ENCODE measurements around the gene MGST1.

MGST1 gene, protein sequence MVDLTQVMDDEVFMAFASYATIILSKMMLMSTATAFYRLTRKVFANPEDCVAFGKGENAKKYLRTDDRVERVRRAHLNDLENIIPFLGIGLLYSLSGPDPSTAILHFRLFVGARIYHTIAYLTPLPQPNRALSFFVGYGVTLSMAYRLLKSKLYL

DNA sequence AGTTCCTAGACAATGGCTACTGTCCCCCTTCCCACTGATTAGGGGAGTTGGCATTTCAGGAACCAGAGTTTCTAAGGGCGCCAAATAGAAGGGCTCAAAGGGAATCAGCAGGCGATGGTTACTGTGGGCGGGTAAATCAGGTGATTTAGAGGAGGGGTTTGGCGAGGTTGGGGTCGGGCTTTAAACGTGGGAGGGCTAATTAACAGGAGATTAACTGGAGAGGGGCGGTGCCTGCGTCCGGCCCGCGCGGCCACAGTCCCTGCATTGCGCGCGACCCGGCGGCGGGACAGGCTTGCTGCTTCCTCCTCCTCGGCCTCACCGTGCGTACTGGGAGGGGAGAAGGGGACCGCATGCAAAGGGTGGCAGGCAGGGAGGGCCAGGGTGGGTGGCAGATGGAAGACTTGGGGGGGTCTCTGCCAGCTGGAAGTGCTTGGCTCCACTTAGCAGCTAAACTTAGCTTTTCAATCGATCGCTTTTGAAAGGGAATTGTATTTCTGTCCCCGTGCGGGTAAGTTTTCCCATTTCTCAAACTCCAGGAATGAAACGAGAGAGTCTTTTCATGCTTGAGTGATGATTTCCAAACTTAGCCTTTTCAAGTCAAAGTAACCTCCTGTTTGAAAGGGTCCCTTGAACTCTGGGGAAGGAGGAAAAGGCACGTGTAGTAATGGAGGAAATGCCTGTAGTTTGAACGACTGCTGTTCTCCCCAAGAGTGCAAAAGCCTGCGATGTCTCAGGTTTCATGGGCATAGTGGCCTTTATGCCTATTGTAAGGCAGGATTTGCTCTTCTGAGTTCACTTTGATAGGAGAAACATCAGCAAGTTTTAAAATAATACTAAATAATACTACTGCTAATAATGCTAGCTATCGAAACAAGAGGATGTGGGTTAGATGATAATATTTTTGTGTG, at the start of gene MGST1:
Gene MGST1, plus strand, starts transcription at position 255 of the 908 bp plus-strand sequence. CDS start 6,608 bp downstream, outside the sequence.
- H3K4me3 ChIP-seq (ENCODE audit: low read depth, low read length), result peak within 1 kb of the TSS; percentile 84
- TF ChIP-seq, protein P1, sequence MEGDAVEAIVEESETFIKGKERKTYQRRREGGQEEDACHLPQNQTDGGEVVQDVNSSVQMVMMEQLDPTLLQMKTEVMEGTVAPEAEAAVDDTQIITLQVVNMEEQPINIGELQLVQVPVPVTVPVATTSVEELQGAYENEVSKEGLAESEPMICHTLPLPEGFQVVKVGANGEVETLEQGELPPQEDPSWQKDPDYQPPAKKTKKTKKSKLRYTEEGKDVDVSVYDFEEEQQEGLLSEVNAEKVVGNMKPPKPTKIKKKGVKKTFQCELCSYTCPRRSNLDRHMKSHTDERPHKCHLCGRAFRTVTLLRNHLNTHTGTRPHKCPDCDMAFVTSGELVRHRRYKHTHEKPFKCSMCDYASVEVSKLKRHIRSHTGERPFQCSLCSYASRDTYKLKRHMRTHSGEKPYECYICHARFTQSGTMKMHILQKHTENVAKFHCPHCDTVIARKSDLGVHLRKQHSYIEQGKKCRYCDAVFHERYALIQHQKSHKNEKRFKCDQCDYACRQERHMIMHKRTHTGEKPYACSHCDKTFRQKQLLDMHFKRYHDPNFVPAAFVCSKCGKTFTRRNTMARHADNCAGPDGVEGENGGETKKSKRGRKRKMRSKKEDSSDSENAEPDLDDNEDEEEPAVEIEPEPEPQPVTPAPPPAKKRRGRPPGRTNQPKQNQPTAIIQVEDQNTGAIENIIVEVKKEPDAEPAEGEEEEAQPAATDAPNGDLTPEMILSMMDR (IDR thresholded peaks at IDR 0.05; ENCODE audit: low read depth, low read length), result no peak

DNA sequence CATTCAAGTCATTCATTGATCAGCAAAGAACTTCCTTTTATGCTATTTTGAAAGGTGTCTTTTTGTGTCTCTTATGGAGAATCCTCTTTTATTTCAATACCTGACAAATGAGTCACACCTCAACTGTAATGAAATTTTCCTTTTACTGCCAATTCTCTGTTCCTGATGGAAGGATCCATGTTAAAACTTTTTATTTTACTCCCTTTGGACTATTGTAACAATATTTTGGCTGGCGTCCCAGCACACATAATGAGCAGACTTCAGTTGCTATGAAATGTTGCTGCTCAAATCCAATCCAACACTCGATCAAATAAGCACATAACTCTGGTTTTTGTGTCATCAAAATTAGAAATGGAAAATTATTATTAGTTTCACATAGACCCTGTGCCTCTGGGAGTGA, 48.0 kb upstream of the MGST1 start:
- H3K4me3 ChIP-seq (ENCODE audit: low read depth, low read length), result no peak overlapping the region
- TF ChIP-seq, protein P1 (IDR thresholded peaks at IDR 0.05; ENCODE audit: low read depth, low read length), result no peak

DNA sequence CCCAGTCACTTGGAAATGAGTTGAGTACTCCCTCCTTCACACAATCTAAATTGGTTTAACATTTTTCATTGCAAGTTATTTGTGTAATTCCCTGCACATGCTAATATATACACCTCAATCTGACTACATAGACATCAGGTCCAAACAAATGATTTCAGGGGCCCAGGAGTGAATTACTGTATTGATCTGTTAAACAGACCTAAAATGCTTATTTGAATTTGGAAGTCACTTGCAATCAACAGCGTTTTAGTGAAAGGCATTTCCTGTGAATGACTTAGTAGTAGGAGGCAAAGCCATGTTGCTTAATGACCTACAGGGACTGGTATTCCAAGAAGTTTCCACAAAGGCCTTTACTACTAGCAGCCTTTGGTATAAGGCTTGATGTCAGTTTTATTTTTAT, 47.3 kb upstream of the MGST1 start:
- TF ChIP-seq, protein P1 (IDR thresholded peaks at IDR 0.05; ENCODE audit: low read depth, low read length), result no peak
- no peak overlapping the region for H3K4me3 ChIP-seq (ENCODE audit: low read depth, low read length)

DNA sequence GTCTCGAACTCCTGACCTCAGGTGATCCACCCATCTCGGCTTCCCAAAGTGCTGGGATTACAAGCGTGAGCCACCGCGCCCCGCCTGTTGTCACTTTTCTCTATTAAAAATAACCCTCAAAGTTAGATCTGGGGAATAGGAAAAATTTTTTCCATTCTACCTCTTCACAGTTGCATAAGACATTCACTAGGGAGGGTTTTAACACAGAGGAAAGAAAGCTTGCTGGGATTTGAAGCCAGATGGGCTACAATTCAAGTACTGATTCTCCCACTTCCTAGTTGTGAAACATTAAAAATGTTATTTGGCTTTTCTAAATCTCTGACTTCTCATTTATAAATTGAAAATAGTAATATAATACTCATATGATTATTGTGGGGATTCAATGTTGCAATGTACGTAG, 46.7 kb upstream of the MGST1 start:
- TF ChIP-seq, protein P1 (IDR thresholded peaks at IDR 0.05; ENCODE audit: low read depth, low read length), result no peak
- no peak overlapping the region for H3K4me3 ChIP-seq (ENCODE audit: low read depth, low read length)

DNA sequence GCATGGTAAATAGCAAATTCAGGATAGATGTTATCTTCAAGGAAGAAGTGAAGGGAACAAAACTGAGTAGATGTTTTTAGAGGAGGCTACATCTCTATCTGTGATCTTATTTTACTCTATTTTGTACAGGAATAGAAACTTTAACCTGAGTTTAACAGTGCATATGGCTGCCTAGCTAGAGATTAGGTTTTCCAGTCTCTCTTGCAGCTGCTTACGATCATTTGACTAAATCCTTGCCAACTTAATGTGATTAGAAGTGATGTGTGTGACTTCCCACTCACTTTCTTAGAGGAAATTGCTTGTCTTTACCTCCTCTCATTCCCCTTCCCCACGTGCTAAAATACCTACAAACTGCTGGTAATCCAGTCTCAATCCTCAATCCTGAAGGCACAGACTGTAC, 43.5 kb upstream of the MGST1 start:
- TF ChIP-seq, protein P1 (IDR thresholded peaks at IDR 0.05; ENCODE audit: low read depth, low read length), result no peak
- no peak overlapping the region for H3K4me3 ChIP-seq (ENCODE audit: low read depth, low read length)

DNA sequence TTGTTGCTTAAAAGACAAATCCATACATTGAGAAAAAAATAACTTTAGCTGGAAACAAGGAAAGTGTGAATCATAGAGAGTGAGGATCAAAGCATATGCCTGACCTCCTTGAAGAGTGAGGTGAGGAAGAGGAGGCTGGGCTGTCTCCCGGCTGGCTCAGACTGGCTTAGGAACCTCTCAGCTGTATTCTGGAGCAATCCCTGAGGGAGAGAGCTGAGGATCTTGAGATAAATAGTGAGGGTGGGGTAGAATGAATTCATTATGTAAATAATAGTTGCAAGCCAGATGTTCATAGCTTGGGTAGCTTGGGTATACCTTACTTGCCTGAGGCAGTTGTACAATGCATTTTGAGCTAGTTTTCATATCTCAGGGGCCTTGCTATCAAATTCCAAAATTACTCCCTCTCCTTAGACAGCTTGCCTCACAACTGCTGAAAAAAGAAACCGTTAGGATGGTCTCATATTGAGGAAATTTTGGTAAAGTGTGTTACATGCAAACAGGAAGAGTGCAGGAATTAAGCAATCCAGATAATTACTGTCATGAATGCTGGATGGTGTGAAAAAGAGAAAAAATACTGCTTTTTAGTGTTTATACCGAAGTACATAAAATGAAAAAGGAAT, 39.5 kb upstream of the MGST1 start:
- no peak overlapping the region for H3K4me3 ChIP-seq (ENCODE audit: low read depth, low read length)
- TF ChIP-seq, protein P1 (IDR thresholded peaks at IDR 0.05; ENCODE audit: low read depth, low read length), result no peak

DNA sequence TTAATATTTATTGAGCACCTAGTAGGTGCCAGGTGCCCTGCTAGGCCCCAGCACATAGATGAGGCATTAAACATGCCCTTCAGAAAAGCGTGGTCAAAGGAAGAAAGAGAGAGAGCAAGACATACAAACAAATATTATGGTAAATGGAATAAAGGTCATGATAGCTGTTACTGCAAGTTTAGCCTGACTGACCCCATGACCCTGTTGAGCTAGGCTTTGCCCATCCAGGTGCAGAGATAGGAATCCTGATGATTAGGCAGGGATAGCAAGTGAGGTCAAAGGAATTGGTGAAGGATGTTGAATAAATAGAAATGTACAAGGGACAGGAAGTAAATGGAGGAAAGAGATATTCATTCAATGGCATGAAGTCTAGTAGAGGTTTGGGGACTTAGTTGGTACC, 36.5 kb upstream of the MGST1 start:
- TF ChIP-seq, protein P1 (IDR thresholded peaks at IDR 0.05; ENCODE audit: low read depth, low read length), result no peak
- no peak overlapping the region for H3K4me3 ChIP-seq (ENCODE audit: low read depth, low read length)

All from WI38 (cell line).